SK-N-SH (cell line): ENCODE measurements around the gene NKX6-2. TPM values are rescaled to one million over a fixed set of nuclear protein-coding genes. Genes with fewer than 3 reads are reported as not detected.

Experiments used
- CTCF ChIA-PET: fragments of 300-600, 350-600 bp; formaldehyde crosslinking; extraction: SDS; loops from one replicate; lab custom pipeline; 2021; lab: Yijun Ruan, JAX
- POLR2A ChIA-PET: fragments of 350-600 bp; sonication (Branson Sonifier 250); formaldehyde crosslinking; extraction: SDS; loops from one replicate; lab custom pipeline; 2020; ENCODE audit warnings: antibody characterized with exemption, inconsistent platforms; lab: Yijun Ruan, JAX
- DNase-seq: peaks from one replicate; pipeline ENCODE4 v3.0.0; 2012
- H2AFZ ChIP-seq: fragments of 200-600 bp; sonication (generic); 2 replicates; pipeline ENCODE4 v1.8.1; 2016; ENCODE audit warnings: antibody characterized with exemption, mild to moderate bottlenecking, low read depth
- H3F3A ChIP-seq: fragments of 200-600 bp; sonication (generic); replicated peaks from 2 replicates; pipeline ENCODE3; 2016; ENCODE audit warnings: antibody characterized with exemption, mild to moderate bottlenecking; ENCODE audit not compliant: insufficient read depth
- H3K27ac ChIP-seq, 2 experiments: fragments of 200-500 bp in 1 of 2; fragments of 200-600 bp in 1 of 2; sonication (Bioruptor generic) in 1 of 2; sonication (generic), shearing (Covaris generic) in 1 of 2; 2 replicates each; pipeline versions ENCODE4 v1.5.1 to v1.6.1; 2014 to 2016; ENCODE audit warnings: low read depth in 2 of 2, inconsistent platforms in 1 of 2, low read length in 1 of 2, mild to moderate bottlenecking in 1 of 2, mixed read lengths in 1 of 2
- H3K27me3 ChIP-seq: fragments of 200-600 bp; sonication (generic), shearing (Covaris generic); 2 replicates; pipeline ENCODE4 v1.6.1; 2016; ENCODE audit warnings: mixed run types; ENCODE audit not compliant: insufficient read depth
- H3K36me3 ChIP-seq, 2 experiments: fragments of 200-500 bp in 1 of 2; fragments of 200-600 bp in 1 of 2; sonication (Bioruptor generic) in 1 of 2; sonication (generic) in 1 of 2; replicated peaks in 1 of 2; 2 replicates each; pipeline versions ENCODE3 to v1.5.1; 2014 to 2016; ENCODE audit warnings: low read length in 1 of 2, mild to moderate bottlenecking in 1 of 2; ENCODE audit not compliant: insufficient read depth in 2 of 2, control insufficient read depth in 1 of 2
- H3K4me1 ChIP-seq, 2 experiments: fragments of 200-500 bp in 1 of 2; fragments of 200-600 bp in 1 of 2; sonication (Bioruptor generic) in 1 of 2; sonication (generic), shearing (Covaris generic) in 1 of 2; 2 replicates each; pipeline versions ENCODE4 v1.5.1 to v1.6.1; 2014 to 2016; ENCODE audit warnings: low read depth in 1 of 2, low read length in 1 of 2, mixed run types in 1 of 2; ENCODE audit not compliant: insufficient read depth in 2 of 2, control insufficient read depth in 1 of 2
- H3K4me2 ChIP-seq: fragments of 200-600 bp; sonication (generic), shearing (Covaris generic); 2 replicates; pipeline ENCODE4 v1.6.1; 2017; ENCODE audit warnings: mixed run types
- H3K4me3 ChIP-seq, 2 experiments: fragments of 200-500 bp in 1 of 2; fragments of 200-600 bp in 1 of 2; sonication (Bioruptor generic) in 1 of 2; sonication (generic), shearing (Covaris generic) in 1 of 2; 2 replicates each; pipeline versions ENCODE4 v1.5.1 to v1.8.1; 2014 to 2016; ENCODE audit warnings: low read depth in 2 of 2, inconsistent platforms in 1 of 2, low read length in 1 of 2, mild to moderate bottlenecking in 1 of 2, mixed read lengths in 1 of 2, moderate library complexity in 1 of 2
- H3K79me2 ChIP-seq: fragments of 200-600 bp; sonication (generic); 2 replicates; pipeline ENCODE4 v1.8.1; 2017; ENCODE audit warnings: mild to moderate bottlenecking; ENCODE audit not compliant: insufficient read depth
- H3K9ac ChIP-seq: fragments of 200-600 bp; sonication (generic); 2 replicates; pipeline ENCODE4 v1.6.1; 2017; ENCODE audit warnings: mixed run types
- H3K9me2 ChIP-seq: fragments of 200-600 bp; sonication (generic); 2 replicates; pipeline ENCODE4 v1.6.1; 2017; ENCODE audit warnings: mixed run types
- H3K9me3 ChIP-seq: fragments of 200-600 bp; sonication (generic); 2 replicates; pipeline ENCODE4 v1.6.1; 2017; ENCODE audit warnings: mixed run types, mild to moderate bottlenecking, moderate library complexity
- H4K20me1 ChIP-seq: fragments of 200-600 bp; sonication (generic); 2 replicates; pipeline ENCODE4 v1.6.1; 2017; ENCODE audit warnings: mild to moderate bottlenecking, mixed run types; ENCODE audit not compliant: insufficient read depth
- EP300 ChIP-seq, 2 experiments: IDR thresholded peaks; 2 replicates each; pipeline versions ENCODE4 v1.4.0 to v1.6.1; 2012; ENCODE audit warnings: borderline replicate concordance in 1 of 2, low read depth in 1 of 2, low read length in 1 of 2
- FOXJ3 ChIP-seq: sonication (generic); formaldehyde crosslinking; IDR thresholded peaks from 2 replicates; pipeline ENCODE4 v1.5.1; 2020; ENCODE audit warnings: mild to moderate bottlenecking, missing genetic modification reagents
- GABPA ChIP-seq: IDR thresholded peaks from 2 replicates; pipeline ENCODE4 v1.4.0; 2012; ENCODE audit warnings: low read depth, mild to moderate bottlenecking
- JUND ChIP-seq: IDR thresholded peaks from 2 replicates; pipeline ENCODE4 v1.4.0; 2012
- MXI1 ChIP-seq: IDR thresholded peaks from 2 replicates; pipeline ENCODE4 v1.6.1; 2012; ENCODE audit warnings: mild to moderate bottlenecking, low read depth, low read length, improper control_type of control experiment
- RCOR1 ChIP-seq: fragments of 150-350 bp; IDR thresholded peaks from 2 replicates; pipeline ENCODE4 v1.6.1; 2017; ENCODE audit warnings: antibody characterized with exemption, low read length
- RFX5 ChIP-seq: IDR thresholded peaks from 2 replicates; pipeline ENCODE4 v1.6.1; 2012; ENCODE audit warnings: mild to moderate bottlenecking, improper control_type of control experiment, low read length
- RXRA ChIP-seq: IDR thresholded peaks from 2 replicates; pipeline ENCODE4 v1.4.0; 2012; ENCODE audit warnings: low read depth, mild to moderate bottlenecking, borderline replicate concordance
- SIN3A ChIP-seq: IDR thresholded peaks from 2 replicates; pipeline ENCODE4 v1.6.1; 2012; ENCODE audit warnings: low read depth, mild to moderate bottlenecking, low read length, moderate library complexity, borderline replicate concordance
- SMC3 ChIP-seq: IDR thresholded peaks from 2 replicates; pipeline ENCODE4 v1.6.1; 2012; ENCODE audit warnings: low read depth, low read length, improper control_type of control experiment
- TAF1 ChIP-seq: IDR thresholded peaks from 2 replicates; pipeline ENCODE4 v1.6.1; 2012; ENCODE audit warnings: low read depth, mild to moderate bottlenecking, low read length, moderate library complexity, borderline replicate concordance
- TCF12 ChIP-seq: IDR thresholded peaks from 2 replicates; pipeline ENCODE4 v1.4.0; 2012
- USF2 ChIP-seq: fragments of 150-350 bp; IDR thresholded peaks from 2 replicates; pipeline ENCODE4 v1.6.1; 2017; ENCODE audit warnings: antibody characterized with exemption, low read length, low read depth, borderline replicate concordance
- WGBS: methylation state at CpG from one replicate; pipeline ENCODE4 v1.1.6; 2017; ENCODE audit warnings: low lambda C conversion rate; 5-methylcytosine and 5-hydroxymethylcytosine counted together
- polyA plus RNA-seq, 3 experiments: library from polyadenylated mRNA; depleted of rRNA; stranded (reverse); fragments of >200 nt; gene quantifications; 2 replicates each; pipeline ENCODE4 v1.2.3, GENCODE V29; 2012
- TF ChIP-seq, protein P1 (sequence below): IDR thresholded peaks from 2 replicates; pipeline ENCODE4; 2012
- TF ChIP-seq, protein P2 (sequence below): IDR thresholded peaks from 2 replicates; pipeline ENCODE4 v1.4.0; 2012; ENCODE audit warnings: low read depth, borderline replicate concordance
- TF ChIP-seq, protein P3 (sequence below): IDR thresholded peaks from 2 replicates; pipeline ENCODE4 v1.4.0; 2012; ENCODE audit warnings: low read depth, borderline replicate concordance
- TF ChIP-seq, protein P4 (sequence below): fragments of 150-350 bp; IDR thresholded peaks from 2 replicates; pipeline ENCODE4 v1.6.1; 2016; ENCODE audit warnings: mild to moderate bottlenecking, low read depth, low read length
- TF ChIP-seq, protein P5 (sequence below): IDR thresholded peaks from 2 replicates; pipeline ENCODE4 v1.6.1; 2012; ENCODE audit warnings: mild to moderate bottlenecking, low read depth, low read length, moderate library complexity
- TF ChIP-seq, protein P6 (sequence below): IDR thresholded peaks from 2 replicates; pipeline ENCODE4 v1.4.0; 2012; ENCODE audit warnings: low read depth

The NKX6-2 gene
- polyA plus RNA-seq, 1 of the 3 experiments (the other 2 are of a cell fraction), result not detected

GRCh38 chr10:132812520-132812919 lies 26.6 kb upstream of the NKX6-2 start:
- Histone ChIP-seq H3K4me1 (no peaks in the 10 kb centered on the region), H3K9ac (no peak overlapping the region), H3K9me2 (no peaks in the 10 kb centered on the region), H4K20me1 (no peaks in the 10 kb centered on the region), H3K79me2 (no peaks in the 10 kb centered on the region), H2AFZ (no peak overlapping the region), H3K27ac (no peak overlapping the region), H3K4me3 (no peak overlapping the region), H3K4me2 (no peak overlapping the region), H3K27me3 (peaks cover 11% of the 10 kb centered on the region; the same call in 1 of the 2 replicates), H3K9me3 (no peaks in the 10 kb centered on the region), H3F3A (no peaks in the 10 kb centered on the region), H3K36me3 (no peaks in the 10 kb centered on the region)
- TF ChIP-seq RXRA, result no peak
- TF ChIP-seq, protein P1, sequence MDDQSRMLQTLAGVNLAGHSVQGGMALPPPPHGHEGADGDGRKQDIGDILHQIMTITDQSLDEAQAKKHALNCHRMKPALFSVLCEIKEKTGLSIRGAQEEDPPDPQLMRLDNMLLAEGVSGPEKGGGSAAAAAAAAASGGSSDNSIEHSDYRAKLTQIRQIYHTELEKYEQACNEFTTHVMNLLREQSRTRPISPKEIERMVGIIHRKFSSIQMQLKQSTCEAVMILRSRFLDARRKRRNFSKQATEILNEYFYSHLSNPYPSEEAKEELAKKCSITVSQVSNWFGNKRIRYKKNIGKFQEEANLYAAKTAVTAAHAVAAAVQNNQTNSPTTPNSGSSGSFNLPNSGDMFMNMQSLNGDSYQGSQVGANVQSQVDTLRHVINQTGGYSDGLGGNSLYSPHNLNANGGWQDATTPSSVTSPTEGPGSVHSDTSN, result no peak
- no peak for TF ChIP-seq EP300 (IDR thresholded peaks at IDR 0.05; ENCODE audit: borderline replicate concordance in 1 of 2, low read depth in 1 of 2, low read length in 1 of 2)
- TF ChIP-seq, protein P2, sequence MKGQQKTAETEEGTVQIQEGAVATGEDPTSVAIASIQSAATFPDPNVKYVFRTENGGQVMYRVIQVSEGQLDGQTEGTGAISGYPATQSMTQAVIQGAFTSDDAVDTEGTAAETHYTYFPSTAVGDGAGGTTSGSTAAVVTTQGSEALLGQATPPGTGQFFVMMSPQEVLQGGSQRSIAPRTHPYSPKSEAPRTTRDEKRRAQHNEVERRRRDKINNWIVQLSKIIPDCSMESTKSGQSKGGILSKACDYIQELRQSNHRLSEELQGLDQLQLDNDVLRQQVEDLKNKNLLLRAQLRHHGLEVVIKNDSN, result no peak
- no peak for TF ChIP-seq SIN3A
- TF ChIP-seq SMC3, result no peak
- TF ChIP-seq RCOR1, result no peak
- no peak for TF ChIP-seq TAF1
- no peak for TF ChIP-seq RFX5
- TF ChIP-seq FOXJ3 (CRISPR knock-in tag), result no peak
- TF ChIP-seq, protein P3, sequence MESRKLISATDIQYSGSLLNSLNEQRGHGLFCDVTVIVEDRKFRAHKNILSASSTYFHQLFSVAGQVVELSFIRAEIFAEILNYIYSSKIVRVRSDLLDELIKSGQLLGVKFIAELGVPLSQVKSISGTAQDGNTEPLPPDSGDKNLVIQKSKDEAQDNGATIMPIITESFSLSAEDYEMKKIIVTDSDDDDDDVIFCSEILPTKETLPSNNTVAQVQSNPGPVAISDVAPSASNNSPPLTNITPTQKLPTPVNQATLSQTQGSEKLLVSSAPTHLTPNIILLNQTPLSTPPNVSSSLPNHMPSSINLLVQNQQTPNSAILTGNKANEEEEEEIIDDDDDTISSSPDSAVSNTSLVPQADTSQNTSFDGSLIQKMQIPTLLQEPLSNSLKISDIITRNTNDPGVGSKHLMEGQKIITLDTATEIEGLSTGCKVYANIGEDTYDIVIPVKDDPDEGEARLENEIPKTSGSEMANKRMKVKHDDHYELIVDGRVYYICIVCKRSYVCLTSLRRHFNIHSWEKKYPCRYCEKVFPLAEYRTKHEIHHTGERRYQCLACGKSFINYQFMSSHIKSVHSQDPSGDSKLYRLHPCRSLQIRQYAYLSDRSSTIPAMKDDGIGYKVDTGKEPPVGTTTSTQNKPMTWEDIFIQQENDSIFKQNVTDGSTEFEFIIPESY, result no peak
- no peak for TF ChIP-seq TCF12
- TF ChIP-seq, protein P4, sequence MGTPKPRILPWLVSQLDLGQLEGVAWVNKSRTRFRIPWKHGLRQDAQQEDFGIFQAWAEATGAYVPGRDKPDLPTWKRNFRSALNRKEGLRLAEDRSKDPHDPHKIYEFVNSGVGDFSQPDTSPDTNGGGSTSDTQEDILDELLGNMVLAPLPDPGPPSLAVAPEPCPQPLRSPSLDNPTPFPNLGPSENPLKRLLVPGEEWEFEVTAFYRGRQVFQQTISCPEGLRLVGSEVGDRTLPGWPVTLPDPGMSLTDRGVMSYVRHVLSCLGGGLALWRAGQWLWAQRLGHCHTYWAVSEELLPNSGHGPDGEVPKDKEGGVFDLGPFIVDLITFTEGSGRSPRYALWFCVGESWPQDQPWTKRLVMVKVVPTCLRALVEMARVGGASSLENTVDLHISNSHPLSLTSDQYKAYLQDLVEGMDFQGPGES, result no peak
- TF ChIP-seq, protein P5, sequence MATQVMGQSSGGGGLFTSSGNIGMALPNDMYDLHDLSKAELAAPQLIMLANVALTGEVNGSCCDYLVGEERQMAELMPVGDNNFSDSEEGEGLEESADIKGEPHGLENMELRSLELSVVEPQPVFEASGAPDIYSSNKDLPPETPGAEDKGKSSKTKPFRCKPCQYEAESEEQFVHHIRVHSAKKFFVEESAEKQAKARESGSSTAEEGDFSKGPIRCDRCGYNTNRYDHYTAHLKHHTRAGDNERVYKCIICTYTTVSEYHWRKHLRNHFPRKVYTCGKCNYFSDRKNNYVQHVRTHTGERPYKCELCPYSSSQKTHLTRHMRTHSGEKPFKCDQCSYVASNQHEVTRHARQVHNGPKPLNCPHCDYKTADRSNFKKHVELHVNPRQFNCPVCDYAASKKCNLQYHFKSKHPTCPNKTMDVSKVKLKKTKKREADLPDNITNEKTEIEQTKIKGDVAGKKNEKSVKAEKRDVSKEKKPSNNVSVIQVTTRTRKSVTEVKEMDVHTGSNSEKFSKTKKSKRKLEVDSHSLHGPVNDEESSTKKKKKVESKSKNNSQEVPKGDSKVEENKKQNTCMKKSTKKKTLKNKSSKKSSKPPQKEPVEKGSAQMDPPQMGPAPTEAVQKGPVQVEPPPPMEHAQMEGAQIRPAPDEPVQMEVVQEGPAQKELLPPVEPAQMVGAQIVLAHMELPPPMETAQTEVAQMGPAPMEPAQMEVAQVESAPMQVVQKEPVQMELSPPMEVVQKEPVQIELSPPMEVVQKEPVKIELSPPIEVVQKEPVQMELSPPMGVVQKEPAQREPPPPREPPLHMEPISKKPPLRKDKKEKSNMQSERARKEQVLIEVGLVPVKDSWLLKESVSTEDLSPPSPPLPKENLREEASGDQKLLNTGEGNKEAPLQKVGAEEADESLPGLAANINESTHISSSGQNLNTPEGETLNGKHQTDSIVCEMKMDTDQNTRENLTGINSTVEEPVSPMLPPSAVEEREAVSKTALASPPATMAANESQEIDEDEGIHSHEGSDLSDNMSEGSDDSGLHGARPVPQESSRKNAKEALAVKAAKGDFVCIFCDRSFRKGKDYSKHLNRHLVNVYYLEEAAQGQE, result no peak
- TF ChIP-seq, protein P6, sequence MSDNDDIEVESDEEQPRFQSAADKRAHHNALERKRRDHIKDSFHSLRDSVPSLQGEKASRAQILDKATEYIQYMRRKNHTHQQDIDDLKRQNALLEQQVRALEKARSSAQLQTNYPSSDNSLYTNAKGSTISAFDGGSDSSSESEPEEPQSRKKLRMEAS, result no peak
- TF ChIP-seq GABPA, result no peak
- no peak for TF ChIP-seq JUND
- TF ChIP-seq USF2, result no peak
- no peak for TF ChIP-seq MXI1
- DNase-seq, result no peak
- 31% methylated on average over 2 of the region's 11 CpGs for WGBS
- ChIA-PET POLR2A (no interaction called here), CTCF (no interaction called here)
